PFSK-1 (cell line): Measurements from ENCODE around the gene A2M.

ENCODE experiments used
- POLR2AphosphoS5 ChIP-seq: IDR thresholded peaks from 2 replicates; pipeline ENCODE4 v1.6.1; 2012; ENCODE audit warnings: low read depth, mild to moderate bottlenecking, control low read depth, low read length, moderate library complexity
- SIN3A ChIP-seq: IDR thresholded peaks from 2 replicates; pipeline ENCODE4 v1.6.1; 2012; ENCODE audit warnings: mild to moderate bottlenecking, low read length, moderate library complexity, borderline replicate concordance; ENCODE audit not compliant: insufficient read depth
- TAF1 ChIP-seq: IDR thresholded peaks from 2 replicates; pipeline ENCODE4 v1.6.1; 2012; ENCODE audit warnings: low read length, control low read depth, borderline replicate concordance; ENCODE audit not compliant: insufficient read depth
- TF ChIP-seq, protein P1 (sequence below), 2 experiments: IDR thresholded peaks; 2 replicates each; pipeline versions ENCODE4 v1.6.1 to v1.8.0; 2011 to 2012; ENCODE audit warnings: low read depth in 2 of 2, low read length in 2 of 2, control low read depth in 1 of 2, inconsistent platforms in 1 of 2, mild to moderate bottlenecking in 1 of 2, moderate library complexity in 1 of 2; ENCODE audit not compliant: insufficient read depth in 1 of 2

DNA sequence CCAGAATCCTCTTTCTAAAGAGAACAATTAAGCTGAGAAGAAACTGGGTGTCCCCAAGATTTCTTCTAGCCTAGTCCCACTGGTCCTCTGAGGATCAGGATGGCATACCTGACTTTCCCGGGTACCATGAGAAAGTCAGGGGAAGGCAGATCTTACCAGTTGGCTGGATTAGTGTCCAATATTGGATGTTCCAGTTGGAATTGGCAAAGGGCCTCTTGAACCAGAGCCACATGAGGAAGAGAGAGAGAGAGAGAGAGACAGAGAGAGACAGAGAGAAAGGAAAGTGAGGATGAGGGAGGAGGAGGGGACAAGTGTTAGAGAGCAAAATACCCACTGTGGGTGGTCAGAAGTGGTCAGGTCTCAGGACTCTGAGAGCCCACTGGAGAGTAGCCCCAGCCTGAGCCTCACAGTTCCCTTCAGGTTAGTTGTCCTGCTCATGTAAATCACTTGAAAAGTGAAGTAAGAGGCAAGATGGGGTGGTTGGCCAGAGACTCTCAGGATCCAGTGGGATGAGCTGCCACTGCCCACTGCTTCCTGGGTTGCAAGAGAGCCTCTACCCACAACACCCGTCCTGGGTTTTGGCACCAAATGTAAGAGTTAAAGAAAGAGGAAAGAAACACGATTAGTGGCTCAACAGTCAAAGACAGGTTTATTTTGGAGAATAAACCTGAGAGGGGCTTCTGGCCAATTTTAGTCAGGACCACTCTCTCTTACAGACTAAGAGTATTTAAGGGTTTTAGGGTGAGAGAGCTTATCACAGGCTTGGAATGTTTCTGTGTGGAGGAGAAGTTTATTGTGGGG lies 28.4 kb upstream of the A2M start:
- TF ChIP-seq POLR2AphosphoS5 = no peak
- TF ChIP-seq TAF1 = no peak
- TF ChIP-seq SIN3A = no peak
- TF ChIP-seq, protein P1, sequence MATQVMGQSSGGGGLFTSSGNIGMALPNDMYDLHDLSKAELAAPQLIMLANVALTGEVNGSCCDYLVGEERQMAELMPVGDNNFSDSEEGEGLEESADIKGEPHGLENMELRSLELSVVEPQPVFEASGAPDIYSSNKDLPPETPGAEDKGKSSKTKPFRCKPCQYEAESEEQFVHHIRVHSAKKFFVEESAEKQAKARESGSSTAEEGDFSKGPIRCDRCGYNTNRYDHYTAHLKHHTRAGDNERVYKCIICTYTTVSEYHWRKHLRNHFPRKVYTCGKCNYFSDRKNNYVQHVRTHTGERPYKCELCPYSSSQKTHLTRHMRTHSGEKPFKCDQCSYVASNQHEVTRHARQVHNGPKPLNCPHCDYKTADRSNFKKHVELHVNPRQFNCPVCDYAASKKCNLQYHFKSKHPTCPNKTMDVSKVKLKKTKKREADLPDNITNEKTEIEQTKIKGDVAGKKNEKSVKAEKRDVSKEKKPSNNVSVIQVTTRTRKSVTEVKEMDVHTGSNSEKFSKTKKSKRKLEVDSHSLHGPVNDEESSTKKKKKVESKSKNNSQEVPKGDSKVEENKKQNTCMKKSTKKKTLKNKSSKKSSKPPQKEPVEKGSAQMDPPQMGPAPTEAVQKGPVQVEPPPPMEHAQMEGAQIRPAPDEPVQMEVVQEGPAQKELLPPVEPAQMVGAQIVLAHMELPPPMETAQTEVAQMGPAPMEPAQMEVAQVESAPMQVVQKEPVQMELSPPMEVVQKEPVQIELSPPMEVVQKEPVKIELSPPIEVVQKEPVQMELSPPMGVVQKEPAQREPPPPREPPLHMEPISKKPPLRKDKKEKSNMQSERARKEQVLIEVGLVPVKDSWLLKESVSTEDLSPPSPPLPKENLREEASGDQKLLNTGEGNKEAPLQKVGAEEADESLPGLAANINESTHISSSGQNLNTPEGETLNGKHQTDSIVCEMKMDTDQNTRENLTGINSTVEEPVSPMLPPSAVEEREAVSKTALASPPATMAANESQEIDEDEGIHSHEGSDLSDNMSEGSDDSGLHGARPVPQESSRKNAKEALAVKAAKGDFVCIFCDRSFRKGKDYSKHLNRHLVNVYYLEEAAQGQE (IDR thresholded peaks at IDR 0.05; ENCODE audit: insufficient read depth in 1 of 2, low read depth in 2 of 2, low read length in 2 of 2) = no peak
